ENCODE data around the gene DDIT3. TPM values are rescaled to one million over a fixed set of nuclear protein-coding genes. Genes with fewer than 3 reads are reported as not detected.

The DDIT3 gene
- total RNA-seq (2022), result 62.7 and 79.2 TPM in 2 replicates
- percentile 95 among the genes with signal in this experiment for Bru-seq, nascent RNA
- BruChase-seq, experiment 1, labeled RNA remaining after a 2-hour chase, result percentile 92 among the genes with signal in this experiment
- percentile 82 among the genes with signal in this experiment for BruChase-seq, experiment 2, labeled RNA remaining after a 6-hour chase
- long read RNA-seq, transcript DDIT3-205 (3 exons, 951 nt), result minor isoform, 10 of 178 reads
- long read RNA-seq, transcript DDIT3-202 (4 exons, 872 nt), result minor isoform, 17 of 178 reads
- long read RNA-seq, transcript DDIT3-201 (4 exons, 906 nt), result major isoform, 116 of 178 reads
- long read RNA-seq, partial matches to known transcripts, result 9 of 178 reads
- long read RNA-seq, other reads (novel, unspliced or antisense), result 25 of 178 reads

- DNase-seq, result peak; percentile 99
- Histone ChIP-seq H3K9me3 (no peaks in the 10 kb centered on the region), H3K36me3 (ENCODE audit: control insufficient read depth, insufficient read depth, low read length) (peaks cover 6% of the 10 kb centered on the region), H3K4me3 (ENCODE audit: low read depth, low read length) (peak within 1 kb of the TSS; percentile 71), H3K4me1 (peaks cover 33% of the 10 kb centered on the region), H3K27me3 (replicated peaks; ENCODE audit: control insufficient read depth, insufficient read depth, low read length) (no peaks in the 10 kb centered on the region)
- peak within 1 kb of the TSS; percentile 94 for H3K27ac Mint-ChIP-seq (ENCODE audit: unreplicated experiment)
- peaks cover 29% of the 10 kb centered on the region for H3K4me1 Mint-ChIP-seq (ENCODE audit: low read depth, unreplicated experiment)
- no peaks in the 10 kb centered on the region for H3K9me3 Mint-ChIP-seq (ENCODE audit: unreplicated experiment)
- ChIA-PET POLR2A (interaction anchor here (0.5 to 1.6 kb wide), 5 partner anchors 20 to 184 kb away, joined by 3 to 6 read pairs (median 3); partner anchors contain the start of gene DCTN2), CTCF (interaction anchor here (1.2 kb wide), 1 partner anchor 62 kb away, joined by 4 read pairs; no protein-coding TSS in a partner anchor)
- intact Hi-C loops (cut with micrococcal nuclease; ENCODE audit: unreplicated experiment), result loop anchor here (5.0 kb wide), 2 partner anchors 102 to 207 kb away; no protein-coding TSS in a partner anchor
- no peak for TF ChIP-seq CTCF (IDR thresholded peaks at IDR 0.05; ENCODE audit: insufficient read depth in 1 of 2, low read depth in 1 of 2, low read length in 1 of 2, severe bottlenecking in 1 of 2, unreplicated experiment in 1 of 2)
- no peaks in the 10 kb centered on the region for H3K27me3 Mint-ChIP-seq (ENCODE audit: insufficient read depth, unreplicated experiment)
- H3K4me3 Mint-ChIP-seq (ENCODE audit: unreplicated experiment), result peak within 1 kb of the TSS; percentile 86
- H3K36me3 Mint-ChIP-seq (ENCODE audit: insufficient read depth, unreplicated experiment), result peaks cover 94% of the 10 kb centered on the region
- BruUV-seq (replicated peaks), result TSS peak; percentile 58
Measured at GRCh38 chr12:57520053-57520818, at the start of gene DDIT3. Gene DDIT3, minus strand, starts transcription at chr12:57520514. Its CDS starts 3,108 bp downstream, at chr12:57517406.

- BruUV-seq (replicated peaks), result no TSS peak
- no peak overlapping the region for H3K27ac Mint-ChIP-seq (ENCODE audit: unreplicated experiment)
- no peaks in the 10 kb centered on the region for H3K4me1 Mint-ChIP-seq (ENCODE audit: low read depth, unreplicated experiment)
- no peak for TF ChIP-seq CTCF (IDR thresholded peaks at IDR 0.05; ENCODE audit: insufficient read depth in 1 of 2, low read depth in 1 of 2, low read length in 1 of 2, severe bottlenecking in 1 of 2, unreplicated experiment in 1 of 2)
- H3K4me3 Mint-ChIP-seq (ENCODE audit: unreplicated experiment), result no peak overlapping the region
- Histone ChIP-seq H3K4me1 (no peaks in the 10 kb centered on the region), H3K9me3 (no peaks in the 10 kb centered on the region), H3K4me3 (ENCODE audit: low read depth, low read length) (no peak overlapping the region), H3K27me3 (replicated peaks; ENCODE audit: control insufficient read depth, insufficient read depth, low read length) (no peaks in the 10 kb centered on the region), H3K36me3 (ENCODE audit: control insufficient read depth, insufficient read depth, low read length) (no peaks in the 10 kb centered on the region)
- intact Hi-C loops (cut with micrococcal nuclease; ENCODE audit: unreplicated experiment), result no loop called here
- no peak for DNase-seq
- H3K36me3 Mint-ChIP-seq (ENCODE audit: insufficient read depth, unreplicated experiment), result peaks cover 7% of the 10 kb centered on the region
- H3K27me3 Mint-ChIP-seq (ENCODE audit: insufficient read depth, unreplicated experiment), result peaks cover 3% of the 10 kb centered on the region
- ChIA-PET POLR2A (no interaction called here), CTCF (no interaction called here)
- no peaks in the 10 kb centered on the region for H3K9me3 Mint-ChIP-seq (ENCODE audit: unreplicated experiment)
Measured at GRCh38 chr12:57569858-57570257, 49.5 kb upstream of the DDIT3 start.

GRCh38 chr12:57568838-57569237 lies 48.5 kb upstream of the DDIT3 start:
- BruUV-seq (replicated peaks), result no TSS peak
- no peak for TF ChIP-seq CTCF (IDR thresholded peaks at IDR 0.05; ENCODE audit: insufficient read depth in 1 of 2, low read depth in 1 of 2, low read length in 1 of 2, severe bottlenecking in 1 of 2, unreplicated experiment in 1 of 2)
- ChIA-PET POLR2A (no interaction called here), CTCF (no interaction called here)
- Mint-ChIP-seq H3K27ac (ENCODE audit: unreplicated experiment) (no peak overlapping the region), H3K36me3 (ENCODE audit: insufficient read depth, unreplicated experiment) (peaks cover 7% of the 10 kb centered on the region), H3K27me3 (ENCODE audit: insufficient read depth, unreplicated experiment) (peaks cover 10% of the 10 kb centered on the region), H3K4me1 (ENCODE audit: low read depth, unreplicated experiment) (no peaks in the 10 kb centered on the region), H3K9me3 (ENCODE audit: unreplicated experiment) (no peaks in the 10 kb centered on the region), H3K4me3 (ENCODE audit: unreplicated experiment) (no peak overlapping the region)
- H3K36me3 ChIP-seq (ENCODE audit: control insufficient read depth, insufficient read depth, low read length), result no peaks in the 10 kb centered on the region
- intact Hi-C loops (cut with micrococcal nuclease; ENCODE audit: unreplicated experiment), result no loop called here
- H3K9me3 ChIP-seq, result no peaks in the 10 kb centered on the region
- no peak for DNase-seq
- H3K4me3 ChIP-seq (ENCODE audit: low read depth, low read length), result no peak overlapping the region
- H3K27me3 ChIP-seq (replicated peaks; ENCODE audit: control insufficient read depth, insufficient read depth, low read length), result no peaks in the 10 kb centered on the region
- H3K4me1 ChIP-seq, result no peaks in the 10 kb centered on the region

Data from Caco-2 (cell line).